GM12878 (cell line): ENCODE measurements around the gene LMTK2. TPM values are rescaled to one million over a fixed set of nuclear protein-coding genes. Genes with fewer than 3 reads are reported as not detected.
A peak's percentile ranks its signal among the peaks of the same experiment; 100 is the strongest.

Experiments used
- ATAC-seq: fragments of 200-7000 bp; cut with Tn5 transposase; 3 replicates; pipeline ENCODE4 v1.9.1; 2020; ENCODE audit warnings: mild to moderate bottlenecking, moderate library complexity
- BruUV-seq: library from RNA; stranded (reverse); fragments of 400-500 nt; replicated peaks from 2 replicates; lab custom pipeline; 2021; lab: Mats Ljungman, UMichigan
- CTCF ChIA-PET: fragments of 300-600 bp; sonication (Branson Sonifier 250); formaldehyde crosslinking; extraction: SDS; loops from one replicate; lab custom pipeline; 2021; ENCODE audit warnings: inconsistent platforms; lab: Yijun Ruan, JAX
- POLR2A ChIA-PET: fragments of 350-600 bp; formaldehyde crosslinking; extraction: SDS; loops from one replicate; lab custom pipeline; 2021; ENCODE audit warnings: inconsistent platforms; lab: Charles Lee
- RAD21 ChIA-PET: fragments of 300-600 bp; sonication (Branson Sonifier 250); formaldehyde crosslinking; loops from one replicate; lab custom pipeline; 2023; ENCODE audit warnings: antibody characterized with exemption; ENCODE audit not compliant: unreplicated experiment; lab: Charles Lee
- SMC1A ChIA-PET: fragments of 300-600 bp; sonication (Branson Sonifier 250); formaldehyde crosslinking; loops from one replicate; lab custom pipeline; 2023; ENCODE audit not compliant: unreplicated experiment, uncharacterized antibody; lab: Charles Lee
- DNase-seq: peaks from one replicate; pipeline ENCODE4 v3.0.0-alpha.2; 2011; ENCODE audit warnings: low read depth, low spot score
- FAIRE-seq: peaks from 3 replicates; lab custom pipeline; 2011; peaks lifted over from hg19 to GRCh38; lab: Jason Lieb, UNC
- H2AFZ ChIP-seq: 2 replicates; pipeline ENCODE4 v1.6.0; 2011; ENCODE audit warnings: low read depth, low read length, control low read depth; ENCODE audit not compliant: control insufficient read depth
- H3K27ac ChIP-seq: 2 replicates; pipeline ENCODE4 v1.5.1; 2011; ENCODE audit warnings: control low read depth; ENCODE audit not compliant: control insufficient read depth, insufficient read depth
- H3K27me3 ChIP-seq, 2 experiments: replicated peaks in 1 of 2; 2 replicates each; pipeline versions ENCODE4 v1.6.0 to v1.6.1; 2011; ENCODE audit warnings: low read length in 1 of 2; ENCODE audit not compliant: control insufficient read depth in 2 of 2, insufficient read depth in 2 of 2
- H3K36me3 ChIP-seq, 2 experiments: 2 replicates each; pipeline ENCODE4 v1.5.1; 2011; ENCODE audit warnings: low read length in 1 of 2; ENCODE audit not compliant: control insufficient read depth in 2 of 2, insufficient read depth in 2 of 2
- H3K4me1 ChIP-seq: 2 replicates; pipeline ENCODE4 v1.6.1; 2011; ENCODE audit warnings: mild to moderate bottlenecking, low read length, moderate library complexity, mixed read lengths; ENCODE audit not compliant: control insufficient read depth, insufficient read depth
- H3K4me2 ChIP-seq: 2 replicates; pipeline ENCODE4 v1.6.0; 2011; ENCODE audit warnings: control low read depth; ENCODE audit not compliant: control insufficient read depth, insufficient read depth
- H3K4me3 ChIP-seq: fragments of 200-600 bp; sonication (generic); 2 replicates; pipeline ENCODE4 v1.5.1; 2016
- H3K79me2 ChIP-seq: 2 replicates; pipeline ENCODE4 v1.6.0; 2011; ENCODE audit warnings: low read length; ENCODE audit not compliant: control insufficient read depth, insufficient read depth
- H3K9ac ChIP-seq: 2 replicates; pipeline ENCODE4 v1.8.0; 2011; ENCODE audit warnings: low read length, control low read depth, mixed read lengths; ENCODE audit not compliant: control insufficient read depth, insufficient read depth
- H3K9me3 ChIP-seq: replicated peaks from 3 replicates; pipeline ENCODE4 v1.5.1; 2011; ENCODE audit warnings: mild to moderate bottlenecking, low read length; ENCODE audit not compliant: control insufficient read depth, insufficient read depth
- H4K20me1 ChIP-seq: 2 replicates; pipeline ENCODE4 v1.6.0; 2011; ENCODE audit not compliant: control insufficient read depth, insufficient read depth
- IRF3 ChIP-seq: fragments of 450-650 bp; IDR thresholded peaks from 2 replicates; pipeline ENCODE4 v1.6.1; 2014; ENCODE audit warnings: mild to moderate bottlenecking
- MTA2 ChIP-seq: fragments of 450-650 bp; IDR thresholded peaks from 2 replicates; pipeline ENCODE4 v1.6.1; 2016; ENCODE audit warnings: low read depth, mild to moderate bottlenecking, moderate library complexity
- ZBTB40 ChIP-seq: fragments of 450-650 bp; IDR thresholded peaks from 2 replicates; pipeline ENCODE4 v1.6.1; 2016; ENCODE audit warnings: mild to moderate bottlenecking, moderate library complexity, borderline replicate concordance
- WGBS: methylation state at CpG from one replicate; pipeline ENCODE4 v1.1.6; 2016; ENCODE audit warnings: low lambda C conversion rate; ENCODE audit not compliant: insufficient replicate concordance, insufficient coverage; ENCODE audit errors: missing lambda C conversion rate; 5-methylcytosine and 5-hydroxymethylcytosine counted together
- in situ Hi-C: fragments of 300-500 bp; cut with MboI; formaldehyde crosslinking; loops from 9 replicates; pipeline ENCODE4 v1.14.3; 2018; ENCODE audit warnings: mixed read lengths
- intact Hi-C: fragments of 100-400 bp; cut with micrococcal nuclease; formaldehyde crosslinking; loops from one replicate; pipeline ENCODE4 v1.14.2; 2022; ENCODE audit not compliant: unreplicated experiment
- polyA plus RNA-seq, 11 experiments: library from polyadenylated mRNA; depleted of rRNA in 4 of 11; unstranded in 6 of 11; stranded (reverse) in 5 of 11; fragments of >200 nt; fragmentation: Nextera tagmentation in 4 of 11; fragmentation: Illumina TruSeq in 1 of 11; extraction: Ambion mirVana in 4 of 11; extraction: Trizol in 1 of 11; gene quantifications; 1 replicate in 1 of 11; 2 replicates in 10 of 11; pipeline versions ENCODE4 v1.2.1 to v1.2.3, GENCODE V29; 2011 to 2016; ENCODE audit warnings: inconsistent platforms in 2 of 11, missing spikeins in 2 of 11, low read depth in 1 of 11
- total RNA-seq, 4 experiments: library from RNA; depleted of rRNA in 3 of 4; stranded (reverse); fragments of >200 nt in 3 of 4; fragmentation: Illumina TruSeq in 1 of 4; extraction: Trizol in 1 of 4; gene quantifications; 2 replicates each; pipeline versions ENCODE4 v1.2.1 to v1.2.3, GENCODE V29; 2013 to 2021

Gene LMTK2
- total and polyA plus RNA-seq, 10 of the 15 experiments (the other 5 are each of a cell fraction or from before 2014, with no cell fraction given), result 0.68 to 8.7 (median 4.6) TPM

- H3K27ac ChIP-seq, result no peak overlapping the region
- peaks cover 30% of the 10 kb centered on the region for H3K4me1 ChIP-seq
- H3K36me3 ChIP-seq, result peaks cover 0 to 2% of the 10 kb centered on the region in 2 experiments; a peak in 1 of 4 replicates
- H3K79me2 ChIP-seq, result no peaks in the 10 kb centered on the region
- in situ Hi-C loops (no loop called here), intact Hi-C loops (no loop called here)
- WGBS, result 48% methylated on average over 4 of the region's 4 CpGs
- ATAC-seq (no peak), DNase-seq (no peak), FAIRE-seq (no peak)
- H3K4me3 ChIP-seq, result no peak overlapping the region
- H4K20me1 ChIP-seq, result peaks cover 17% of the 10 kb centered on the region; the same call in 1 of the 2 replicates
- no peak overlapping the region for H3K4me2 ChIP-seq
- SMC1A ChIA-PET, result interaction anchor here (1.7 kb wide), 1 partner anchor 31 kb away, joined by 7 read pairs; no protein-coding TSS in a partner anchor
- H3K9ac ChIP-seq, result no peak overlapping the region
- no peak overlapping the region for H2AFZ ChIP-seq
- CTCF ChIA-PET, result interaction anchor here (1.0 to 1.4 kb wide), 6 partner anchors 11 to 116 kb away, joined by 3 to 5 read pairs (median 3); no protein-coding TSS in a partner anchor
- POLR2A ChIA-PET, result no interaction called here
- H3K9me3 ChIP-seq, result no peaks in the 10 kb centered on the region
- TF ChIP-seq IRF3 (no peak), ZBTB40 (peak; percentile 91), MTA2 (no peak)
- TF ChIP-seq, all 136 proteins: peak for 1
- RAD21 ChIA-PET, result interaction anchor here (0.6 to 1.6 kb wide), 2 partner anchors 31 to 65 kb away, joined by 3 to 6 read pairs; no protein-coding TSS in a partner anchor
- no TSS peak for BruUV-seq
- no peaks in the 10 kb centered on the region for H3K27me3 ChIP-seq
These were observed 30.6 kb downstream of the LMTK2 start for GRCh38 chr7:98137134-98137825.
